AG04450 (cell line): ENCODE measurements around the gene HOXA2. TPM values are rescaled to one million over a fixed set of nuclear protein-coding genes. Genes with fewer than 3 reads are reported as not detected.

Experiments
- CTCF ChIA-PET: fragments of 300-600, 350-600 bp; formaldehyde crosslinking; extraction: SDS; loops from one replicate; lab custom pipeline; 2022; ENCODE audit warnings: antibody characterized with exemption, inconsistent platforms; lab: Charles Lee
- POLR2A ChIA-PET: fragments of 350-600 bp; formaldehyde crosslinking; extraction: SDS; loops from one replicate; lab custom pipeline; 2021; ENCODE audit warnings: antibody characterized with exemption, inconsistent platforms; lab: Yijun Ruan, JAX
- DNase-seq: peaks from one replicate; pipeline ENCODE4 v3.0.0-alpha.2; 2011; ENCODE audit warnings: low read depth, low spot score
- H3K27ac ChIP-seq: one replicate; pipeline ENCODE4 v1.5.1; 2012; ENCODE audit warnings: low read depth, low read length, control low read depth
- H3K27me3 ChIP-seq: one replicate; pipeline ENCODE4 v1.6.0; 2012; ENCODE audit warnings: low read length; ENCODE audit not compliant: control insufficient read depth, insufficient read depth
- H3K4me3 ChIP-seq: 2 replicates; pipeline ENCODE4 v1.5.1; 2011; ENCODE audit warnings: mild to moderate bottlenecking, low read depth, low read length, control low read depth
- H3K9me3 ChIP-seq: 2 replicates; pipeline ENCODE4 v1.5.1; 2012; ENCODE audit warnings: low read length; ENCODE audit not compliant: control insufficient read depth, insufficient read depth
- polyA plus RNA-seq: library from polyadenylated mRNA; depleted of rRNA; stranded (reverse); fragments of >200 nt; gene quantifications from 2 replicates; pipeline ENCODE4 v1.2.3, GENCODE V29; 2011
- TF ChIP-seq, protein P1 (sequence below): IDR thresholded peaks from 2 replicates; pipeline ENCODE4 v1.5.1; 2011; ENCODE audit warnings: low read depth, low read length, control low read depth, inconsistent platforms

The HOXA2 gene
- polyA plus RNA-seq, 1 experiment = 4.1 TPM

DNA sequence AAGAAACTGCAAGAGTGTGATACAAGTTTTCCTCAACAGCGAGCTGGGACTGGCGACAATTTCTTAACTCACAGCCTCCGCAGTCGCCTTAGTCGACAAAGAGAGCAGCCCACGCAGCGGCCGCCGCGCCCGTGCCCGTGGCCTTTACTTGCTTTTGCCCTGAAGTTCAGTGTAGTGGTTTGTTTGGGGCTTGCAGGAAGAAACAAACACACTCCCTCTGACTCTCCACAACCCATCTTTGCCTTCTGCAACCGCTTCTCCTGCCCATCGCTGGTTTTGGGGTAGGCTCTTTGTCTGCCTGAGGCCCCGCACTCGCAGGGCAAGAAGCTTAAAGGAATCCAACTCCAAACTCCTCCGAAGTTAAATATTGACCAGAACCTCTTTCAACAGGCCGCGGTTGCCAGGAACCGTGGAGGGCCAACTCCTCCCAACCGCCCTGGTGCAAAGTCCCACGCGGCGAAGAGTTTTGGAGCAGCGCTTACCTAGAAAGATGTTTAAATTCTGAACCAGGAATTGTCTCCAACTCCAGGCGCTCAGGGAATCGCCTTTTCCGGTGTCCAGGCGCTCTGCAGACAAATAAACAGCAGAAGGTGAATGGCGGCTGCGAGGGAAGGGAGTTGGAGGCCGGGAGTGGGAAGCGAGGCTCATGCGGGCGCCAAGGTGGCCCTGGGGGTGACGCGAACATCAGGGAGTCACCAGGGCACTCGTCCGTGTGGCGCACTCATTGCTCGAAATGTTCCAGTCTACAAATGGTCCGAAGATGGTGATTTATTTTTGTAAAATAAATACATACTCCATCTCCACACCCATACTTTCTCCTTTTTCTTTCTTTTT lies 19.8 kb upstream of the HOXA2 start:
- CTCF ChIA-PET = interaction anchor here (0.6 to 3.1 kb wide), 3 partner anchors 21 to 265 kb away, joined by 3 to 16 read pairs (median 3); partner anchors contain the start of gene HOXA5
- H3K27ac ChIP-seq = peak overlapping the region; percentile 94
- TF ChIP-seq, protein P1, sequence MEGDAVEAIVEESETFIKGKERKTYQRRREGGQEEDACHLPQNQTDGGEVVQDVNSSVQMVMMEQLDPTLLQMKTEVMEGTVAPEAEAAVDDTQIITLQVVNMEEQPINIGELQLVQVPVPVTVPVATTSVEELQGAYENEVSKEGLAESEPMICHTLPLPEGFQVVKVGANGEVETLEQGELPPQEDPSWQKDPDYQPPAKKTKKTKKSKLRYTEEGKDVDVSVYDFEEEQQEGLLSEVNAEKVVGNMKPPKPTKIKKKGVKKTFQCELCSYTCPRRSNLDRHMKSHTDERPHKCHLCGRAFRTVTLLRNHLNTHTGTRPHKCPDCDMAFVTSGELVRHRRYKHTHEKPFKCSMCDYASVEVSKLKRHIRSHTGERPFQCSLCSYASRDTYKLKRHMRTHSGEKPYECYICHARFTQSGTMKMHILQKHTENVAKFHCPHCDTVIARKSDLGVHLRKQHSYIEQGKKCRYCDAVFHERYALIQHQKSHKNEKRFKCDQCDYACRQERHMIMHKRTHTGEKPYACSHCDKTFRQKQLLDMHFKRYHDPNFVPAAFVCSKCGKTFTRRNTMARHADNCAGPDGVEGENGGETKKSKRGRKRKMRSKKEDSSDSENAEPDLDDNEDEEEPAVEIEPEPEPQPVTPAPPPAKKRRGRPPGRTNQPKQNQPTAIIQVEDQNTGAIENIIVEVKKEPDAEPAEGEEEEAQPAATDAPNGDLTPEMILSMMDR = no peak
- POLR2A ChIA-PET = interaction anchor here (0.7 to 1.6 kb wide), 7 partner anchors 9 to 1266 kb away, joined by 3 to 7 read pairs (median 3); partner anchors contain the start of gene SKAP2
- H3K27me3 ChIP-seq = no peaks in the 10 kb centered on the region
- H3K9me3 ChIP-seq = no peaks in the 10 kb centered on the region
- DNase-seq = no peak
- peak overlapping the region; percentile 60 for H3K4me3 ChIP-seq

DNA sequence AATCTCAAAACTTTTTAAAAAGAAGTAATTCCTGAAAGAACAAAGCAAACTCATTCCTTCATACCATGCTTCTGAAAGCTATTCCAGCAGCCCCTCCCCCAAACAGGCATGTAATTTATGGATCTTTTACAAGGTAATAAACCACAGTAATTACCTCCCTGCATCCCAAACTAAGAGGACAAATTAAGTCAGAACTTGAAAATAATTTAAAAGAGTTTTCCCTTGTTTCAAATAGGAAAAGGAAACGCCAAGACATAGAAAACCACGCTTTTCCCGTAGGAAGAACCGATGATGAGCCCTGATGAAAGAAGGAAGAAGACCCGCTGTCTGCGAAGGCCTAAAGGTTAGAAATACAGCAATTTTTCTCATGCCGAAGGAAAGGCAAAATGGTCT lies 19.2 kb upstream of the HOXA2 start:
- CTCF ChIA-PET = interaction anchor here (0.6 to 3.1 kb wide), 2 partner anchors 22 to 265 kb away, joined by 3 to 16 read pairs; partner anchors contain the start of gene HOXA5
- peak overlapping the region; percentile 94 for H3K27ac ChIP-seq
- POLR2A ChIA-PET = interaction anchor here (0.8 to 5.2 kb wide), 5 partner anchors 11 to 434 kb away, joined by 3 to 42 read pairs (median 7); partner anchors contain the start of genes HOXA1 and SKAP2
- no peak for DNase-seq
- TF ChIP-seq, protein P1 = no peak
- H3K27me3 ChIP-seq = no peaks in the 10 kb centered on the region
- H3K9me3 ChIP-seq = no peaks in the 10 kb centered on the region
- peak overlapping the region; percentile 60 for H3K4me3 ChIP-seq

DNA sequence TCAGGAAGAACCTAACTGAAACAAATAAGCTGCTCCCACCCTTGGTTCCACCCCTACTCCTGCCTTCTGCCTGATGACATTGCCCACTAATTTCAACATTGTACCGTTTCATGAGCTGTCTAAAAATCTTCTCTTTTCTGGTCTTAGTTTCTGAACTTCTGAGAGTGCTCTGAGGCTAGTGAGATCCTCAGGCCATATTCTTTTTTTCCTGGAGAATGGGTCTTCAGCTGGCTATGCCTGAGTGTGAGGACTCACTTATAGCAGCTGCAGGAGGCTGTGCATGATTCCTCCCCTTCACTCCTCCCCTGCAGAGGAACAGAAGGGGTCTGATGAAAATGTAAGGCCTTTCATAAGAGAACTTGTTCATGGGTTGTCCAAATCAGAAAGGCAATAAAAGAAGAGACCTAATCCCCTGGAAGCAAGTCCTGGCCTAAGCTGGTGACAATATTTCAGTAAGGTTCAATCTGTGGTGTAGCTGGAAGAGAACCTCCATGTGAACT lies 17.0 kb upstream of the HOXA2 start:
- ChIA-PET POLR2A (interaction anchor here (0.8 to 5.2 kb wide), 6 partner anchors 9 to 32 kb away, joined by 3 to 42 read pairs (median 8); partner anchors contain the start of genes HOXA1, HOXA4 and HOXA5), CTCF (interaction anchor here (0.6 to 3.1 kb wide), 6 partner anchors 12 to 265 kb away, joined by 3 to 16 read pairs (median 5); partner anchors contain the start of genes HOXA4 and HOXA5)
- H3K27ac ChIP-seq = peak overlapping the region; percentile 31
- DNase-seq = no peak
- H3K9me3 ChIP-seq = no peaks in the 10 kb centered on the region
- no peak overlapping the region for H3K4me3 ChIP-seq
- no peaks in the 10 kb centered on the region for H3K27me3 ChIP-seq
- TF ChIP-seq, protein P1 = no peak

DNA sequence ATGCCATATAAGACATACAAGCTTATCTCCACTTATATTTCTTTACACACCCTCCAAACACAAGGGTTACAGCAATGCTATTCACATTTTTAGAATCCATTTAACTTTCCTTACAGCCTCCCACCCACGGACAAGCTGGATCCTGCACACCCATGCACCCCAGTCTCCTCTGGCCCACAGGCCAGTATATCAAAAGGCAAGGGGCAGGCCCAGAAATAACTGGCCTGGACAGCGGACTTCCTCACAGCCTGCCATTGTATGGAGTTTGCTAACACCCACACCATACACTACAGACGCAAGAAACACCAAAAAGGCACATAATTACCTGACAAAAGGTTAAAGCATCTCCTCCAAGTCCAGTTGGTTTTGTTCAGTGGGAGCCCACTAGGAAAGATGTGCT lies 16.1 kb upstream of the HOXA2 start:
- POLR2A ChIA-PET = interaction anchor here (0.6 to 5.2 kb wide), 11 partner anchors 10 to 919 kb away, joined by 3 to 42 read pairs (median 5); partner anchors contain the start of genes HNRNPA2B1, HOXA1 and HOXA5
- H3K9me3 ChIP-seq = no peaks in the 10 kb centered on the region
- CTCF ChIA-PET = interaction anchor here (0.7 to 1.2 kb wide), 2 partner anchors 14 to 33 kb away, joined by 3 read pairs; no protein-coding TSS in a partner anchor
- peak overlapping the region; percentile 84 for H3K4me3 ChIP-seq
- no peaks in the 10 kb centered on the region for H3K27me3 ChIP-seq
- TF ChIP-seq, protein P1 = no peak
- no peak for DNase-seq
- H3K27ac ChIP-seq = peak overlapping the region; percentile 92
